MM.1S (cell line): ENCODE data around the gene HBA2.

Experiments
- EZH2 ChIP-seq: fragments of 300-600 bp; sonication (generic); optimal IDR thresholded peaks from 2 replicates; pipeline ENCODE3; 2017; ENCODE audit warnings: low read depth, mild to moderate bottlenecking, antibody characterized with exemption, low read length, mixed read lengths
- TF ChIP-seq, protein P1 (sequence below): fragments of 300-600 bp; sonication (generic); IDR thresholded peaks from 2 replicates; pipeline ENCODE4 v1.5.1; 2016; ENCODE audit warnings: antibody characterized with exemption, low read length, mixed read lengths

DNA sequence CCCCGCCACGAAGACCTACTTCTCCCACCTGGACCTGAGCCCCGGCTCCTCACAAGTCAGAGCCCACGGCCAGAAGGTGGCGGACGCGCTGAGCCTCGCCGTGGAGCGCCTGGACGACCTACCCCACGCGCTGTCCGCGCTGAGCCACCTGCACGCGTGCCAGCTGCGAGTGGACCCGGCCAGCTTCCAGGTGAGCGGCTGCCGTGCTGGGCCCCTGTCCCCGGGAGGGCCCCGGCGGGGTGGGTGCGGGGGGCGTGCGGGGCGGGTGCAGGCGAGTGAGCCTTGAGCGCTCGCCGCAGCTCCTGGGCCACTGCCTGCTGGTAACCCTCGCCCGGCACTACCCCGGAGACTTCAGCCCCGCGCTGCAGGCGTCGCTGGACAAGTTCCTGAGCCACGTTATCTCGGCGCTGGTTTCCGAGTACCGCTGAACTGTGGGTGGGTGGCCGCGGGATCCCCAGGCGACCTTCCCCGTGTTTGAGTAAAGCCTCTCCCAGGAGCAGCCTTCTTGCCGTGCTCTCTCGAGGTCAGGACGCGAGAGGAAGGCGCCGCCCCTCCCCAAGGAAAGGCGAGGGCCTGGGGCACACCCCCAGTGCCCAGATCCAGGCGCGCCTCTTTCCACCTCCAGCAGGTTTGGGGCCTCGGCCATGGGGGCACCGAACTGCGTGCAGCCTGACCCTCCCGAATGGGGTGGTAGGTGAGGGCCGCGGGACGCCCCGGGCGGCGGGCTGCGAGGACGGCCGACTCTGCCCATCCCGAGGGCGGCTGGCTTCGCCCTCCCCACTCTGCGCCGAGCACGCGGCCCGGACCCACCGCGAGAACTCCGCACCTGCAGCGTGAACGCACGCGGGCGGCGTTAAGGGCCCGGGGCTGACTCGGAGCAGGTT is 8.2 kb downstream of the HBA2 start:
- TF ChIP-seq, protein P1, sequence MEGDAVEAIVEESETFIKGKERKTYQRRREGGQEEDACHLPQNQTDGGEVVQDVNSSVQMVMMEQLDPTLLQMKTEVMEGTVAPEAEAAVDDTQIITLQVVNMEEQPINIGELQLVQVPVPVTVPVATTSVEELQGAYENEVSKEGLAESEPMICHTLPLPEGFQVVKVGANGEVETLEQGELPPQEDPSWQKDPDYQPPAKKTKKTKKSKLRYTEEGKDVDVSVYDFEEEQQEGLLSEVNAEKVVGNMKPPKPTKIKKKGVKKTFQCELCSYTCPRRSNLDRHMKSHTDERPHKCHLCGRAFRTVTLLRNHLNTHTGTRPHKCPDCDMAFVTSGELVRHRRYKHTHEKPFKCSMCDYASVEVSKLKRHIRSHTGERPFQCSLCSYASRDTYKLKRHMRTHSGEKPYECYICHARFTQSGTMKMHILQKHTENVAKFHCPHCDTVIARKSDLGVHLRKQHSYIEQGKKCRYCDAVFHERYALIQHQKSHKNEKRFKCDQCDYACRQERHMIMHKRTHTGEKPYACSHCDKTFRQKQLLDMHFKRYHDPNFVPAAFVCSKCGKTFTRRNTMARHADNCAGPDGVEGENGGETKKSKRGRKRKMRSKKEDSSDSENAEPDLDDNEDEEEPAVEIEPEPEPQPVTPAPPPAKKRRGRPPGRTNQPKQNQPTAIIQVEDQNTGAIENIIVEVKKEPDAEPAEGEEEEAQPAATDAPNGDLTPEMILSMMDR, result no peak
- TF ChIP-seq EZH2, result no peak
